ENCODE measurements around the gene GTF2F2. TPM values are rescaled to one million over a fixed set of nuclear protein-coding genes. Genes with fewer than 3 reads are reported as not detected.
"Not testable (repeated sequence)": the region's sequence is repeated elsewhere in the genome, so short reads cannot be mapped to it uniquely, and the experiment has no call there.

GTF2F2 gene
- total and polyA plus RNA-seq, 3 donors from 2014 or later = 19.0 to 29.9 (median 28.1) TPM

DNA sequence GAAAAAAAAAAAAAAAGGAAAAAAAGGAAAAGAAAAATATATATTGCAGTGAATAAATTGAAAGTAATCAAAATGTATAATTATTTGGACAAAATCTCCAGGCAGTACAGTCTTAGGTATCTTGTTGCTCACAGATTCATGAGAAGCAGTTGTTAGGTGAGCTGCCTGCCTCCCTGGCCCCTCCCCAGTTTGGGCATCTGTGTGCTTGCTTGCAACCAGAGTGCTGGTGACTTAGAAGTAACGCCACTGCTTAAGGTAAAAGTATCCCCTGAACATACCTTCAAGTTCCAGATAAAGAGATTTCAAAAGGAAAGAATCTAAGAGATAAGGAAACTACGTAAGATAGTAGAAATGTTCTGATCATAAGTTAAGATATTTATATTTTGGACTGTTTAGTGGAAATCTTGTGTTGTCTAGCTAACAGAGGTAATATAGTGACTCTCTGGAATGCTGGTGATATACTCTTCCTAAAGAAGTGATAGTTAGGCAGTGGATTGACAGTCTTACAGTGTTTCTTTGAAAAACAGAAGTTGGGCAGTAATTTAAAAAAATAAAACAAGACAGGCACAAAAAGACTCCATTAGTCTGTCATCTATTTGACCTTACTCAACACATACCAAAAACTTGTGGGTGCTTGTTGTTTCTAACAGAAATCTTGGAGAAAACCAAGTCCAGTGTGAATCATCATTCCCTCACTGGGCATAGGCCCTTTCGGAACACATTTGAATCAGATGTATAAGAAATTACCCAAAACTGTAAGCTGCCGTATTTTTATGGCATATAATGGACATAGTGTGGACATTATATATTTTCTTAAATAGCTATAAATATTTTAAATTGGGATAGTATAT, 118.9 kb downstream of the GTF2F2 start:
- no peaks in the 10 kb centered on the region for H3K4me1 ChIP-seq
- intact Hi-C loops (cut with DNase I; ENCODE audit: low total_unique reads) = no loop called here
- WGBS, 2 donors = 80 to 88% methylated on average over 4 of the region's 4 CpGs
- no peaks in the 10 kb centered on the region for H3K9me3 ChIP-seq
- no peak for DNase-seq
- no peaks in the 10 kb centered on the region for H3K27me3 ChIP-seq
- no peaks in the 10 kb centered on the region for H3K36me3 ChIP-seq (ENCODE audit: low read depth, missing control alignments)
- H3K4me3 ChIP-seq = no peak overlapping the region
- TF ChIP-seq CTCF (IDR thresholded peaks at IDR 0.05) (no peak), POLR2A (IDR thresholded peaks at IDR 0.05) (no peak)
- H3K27ac ChIP-seq = no peak overlapping the region

- Histone ChIP-seq H3K4me1 (no peaks in the 10 kb centered on the region), H3K4me3 (no peak overlapping the region), H3K36me3 (ENCODE audit: low read depth, missing control alignments) (no peaks in the 10 kb centered on the region), H3K27ac (no peak overlapping the region), H3K9me3 (no peaks in the 10 kb centered on the region), H3K27me3 (no peaks in the 10 kb centered on the region)
- no peak for DNase-seq
- TF ChIP-seq CTCF (IDR thresholded peaks at IDR 0.05) = no peak
- TF ChIP-seq POLR2A (IDR thresholded peaks at IDR 0.05) = no peak
- intact Hi-C loops (cut with DNase I; ENCODE audit: low total_unique reads) = no loop called here
Observed at GRCh38 chr13:45240143-45240542, 119.8 kb downstream of the GTF2F2 start.

GRCh38 chr13:45242070-45242469, 121.8 kb downstream of the GTF2F2 start:
- TF ChIP-seq CTCF (IDR thresholded peaks at IDR 0.05) (no peak), POLR2A (IDR thresholded peaks at IDR 0.05) (no peak)
- no peak for DNase-seq
- no peak overlapping the region for H3K27ac ChIP-seq
- H3K4me3 ChIP-seq = no peak overlapping the region
- no peaks in the 10 kb centered on the region for H3K9me3 ChIP-seq
- H3K27me3 ChIP-seq = no peaks in the 10 kb centered on the region
- intact Hi-C loops (cut with DNase I; ENCODE audit: low total_unique reads) = no loop called here
- 15 to 31% methylated on average over 3 of the region's 3 CpGs for WGBS, 2 donors
- H3K36me3 ChIP-seq (ENCODE audit: low read depth, missing control alignments) = no peaks in the 10 kb centered on the region
- H3K4me1 ChIP-seq = no peaks in the 10 kb centered on the region

DNA sequence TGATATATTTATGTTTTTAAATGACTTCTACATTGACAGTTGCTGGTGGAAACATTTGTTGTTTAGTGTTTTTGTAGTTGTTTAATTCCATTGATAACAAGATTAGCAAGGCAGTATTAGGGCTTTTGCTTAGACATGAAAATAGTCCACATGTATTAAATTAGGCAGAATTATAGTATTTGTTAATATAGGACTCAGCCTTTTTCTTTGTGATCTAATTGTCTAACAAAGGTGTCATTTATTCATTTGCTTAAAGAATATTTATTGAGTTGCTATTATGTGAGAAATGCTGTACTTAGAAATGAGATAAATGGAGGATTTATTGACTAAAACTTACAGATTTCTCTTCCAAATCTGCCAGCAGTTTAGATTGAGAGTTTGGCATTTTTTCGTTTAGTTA, 122.2 kb downstream of the GTF2F2 start:
- WGBS, 2 donors = 86 to 93% methylated on average over 1 of the region's 1 CpG
- Histone ChIP-seq H3K36me3 (ENCODE audit: low read depth, missing control alignments) (no peaks in the 10 kb centered on the region), H3K4me1 (no peaks in the 10 kb centered on the region), H3K27ac (no peak overlapping the region), H3K27me3 (no peaks in the 10 kb centered on the region), H3K4me3 (no peak overlapping the region), H3K9me3 (no peaks in the 10 kb centered on the region)
- intact Hi-C loops (cut with DNase I; ENCODE audit: low total_unique reads) = no loop called here
- DNase-seq = no peak
- TF ChIP-seq POLR2A (IDR thresholded peaks at IDR 0.05) (no peak), CTCF (IDR thresholded peaks at IDR 0.05) (no peak)

DNA sequence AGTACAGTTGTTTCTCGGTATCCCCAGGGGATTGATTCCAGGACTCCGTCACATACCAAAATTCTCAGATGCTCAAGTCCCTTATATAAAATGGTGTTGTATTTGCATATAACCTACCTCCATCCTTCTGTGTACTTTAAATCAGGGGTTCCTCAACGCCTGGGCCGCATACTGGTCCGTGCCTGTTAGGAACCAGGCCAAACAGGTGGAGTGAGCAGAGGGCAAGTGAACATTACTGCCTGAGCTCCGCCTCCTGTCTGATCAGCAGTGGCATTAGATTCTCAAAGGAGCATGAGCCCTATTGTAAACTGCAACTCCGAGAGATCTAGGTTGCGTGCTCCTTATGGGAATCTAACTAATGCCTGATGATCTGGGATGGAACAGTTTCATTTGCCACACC, 122.8 kb downstream of the GTF2F2 start:
- H3K27ac ChIP-seq = no peak overlapping the region

GRCh38 chr13:45244736-45245135, 124.4 kb downstream of the GTF2F2 start:
- 95 to 96% methylated on average over 7 of the region's 7 CpGs for WGBS, 2 donors
- not testable (repeated sequence) for H3K27ac ChIP-seq

More for the DNA sequence above, 122.8 kb downstream of the GTF2F2 start:
- Histone ChIP-seq H3K27me3 (no peaks in the 10 kb centered on the region), H3K9me3 (no peaks in the 10 kb centered on the region), H3K36me3 (ENCODE audit: low read depth, missing control alignments) (no peaks in the 10 kb centered on the region), H3K4me3 (no peak overlapping the region), H3K4me1 (no peaks in the 10 kb centered on the region)
- no peak for DNase-seq
- no peak for TF ChIP-seq CTCF (IDR thresholded peaks at IDR 0.05)
- TF ChIP-seq POLR2A (IDR thresholded peaks at IDR 0.05) = no peak
- intact Hi-C loops (cut with DNase I; ENCODE audit: low total_unique reads) = no loop called here
- 90 to 96% methylated on average over 8 of the region's 8 CpGs for WGBS, 2 donors

More at GRCh38 chr13:45244736-45245135, 124.4 kb downstream of the GTF2F2 start:
- H3K27me3 ChIP-seq; H3K4me1 ChIP-seq; H3K4me3 ChIP-seq; H3K36me3 ChIP-seq (ENCODE audit: low read depth, missing control alignments); DNase-seq; H3K9me3 ChIP-seq; intact Hi-C loops (cut with DNase I; ENCODE audit: low total_unique reads): not testable (repeated sequence)

Measured in testis (tissue), 3 donors.